ENCODE measurements around the gene MXI1.

MXI1 gene

GRCh38 chr10:110216942-110217661 lies 9.7 kb downstream of the MXI1 start:
- DNase-seq: no peak

GRCh38 chr10:110217662-110218008 lies 10.2 kb downstream of the MXI1 start:
- no peak for DNase-seq

- no peak for DNase-seq
Observed at GRCh38 chr10:110218632-110219031, 11.2 kb downstream of the MXI1 start.

GRCh38 chr10:110219884-110220283 lies 12.5 kb downstream of the MXI1 start:
- DNase-seq: no peak

GRCh38 chr10:110220398-110220797 lies 13.0 kb downstream of the MXI1 start:
- DNase-seq: no peak

- no peak for DNase-seq
Observed at GRCh38 chr10:110221044-110221720, 13.8 kb downstream of the MXI1 start.

GRCh38 chr10:110221721-110222261 lies 14.4 kb downstream of the MXI1 start:
- DNase-seq: peak; percentile 32

GRCh38 chr10:110222641-110223297 lies 15.4 kb downstream of the MXI1 start:
- no peak for DNase-seq

- DNase-seq: no peak
Observed at GRCh38 chr10:110223298-110223925, 16.0 kb downstream of the MXI1 start.

GRCh38 chr10:110224992-110225391 lies 17.6 kb downstream of the MXI1 start:
- DNase-seq: no peak

GRCh38 chr10:110225441-110225755 lies 18.0 kb downstream of the MXI1 start:
- DNase-seq: no peak

- DNase-seq: peak; percentile 69
Observed at GRCh38 chr10:110225756-110226542, 18.5 kb downstream of the MXI1 start.

GRCh38 chr10:110226543-110226925 lies 19.1 kb downstream of the MXI1 start:
- DNase-seq: peak; percentile 60

GRCh38 chr10:110226926-110227641 lies 19.7 kb downstream of the MXI1 start:
- peak; percentile 60 for DNase-seq

- DNase-seq: no peak
Observed at GRCh38 chr10:110228066-110228465, 20.7 kb downstream of the MXI1 start.

GRCh38 chr10:110229155-110229554 lies 21.8 kb downstream of the MXI1 start:
- no peak for DNase-seq

GRCh38 chr10:110233846-110234245 lies 26.4 kb downstream of the MXI1 start:
- DNase-seq: no peak

- DNase-seq: no peak
Observed at GRCh38 chr10:110237894-110238480, 30.6 kb downstream of the MXI1 start.

GRCh38 chr10:110239892-110240291 lies 32.5 kb downstream of the MXI1 start:
- DNase-seq: no peak

GRCh38 chr10:110241407-110241806 lies 34.0 kb downstream of the MXI1 start:
- no peak for DNase-seq

- DNase-seq: no peak
Observed at GRCh38 chr10:110241841-110242240, 34.4 kb downstream of the MXI1 start.

- no peak for DNase-seq
Observed at GRCh38 chr10:110242511-110242910, 35.1 kb downstream of the MXI1 start.
